Colonic mucosa (tissue), 4 donors: Measurements from ENCODE around the gene PRDX2. TPM values are rescaled to one million over a fixed set of nuclear protein-coding genes. Genes with fewer than 3 reads are reported as not detected.

Experiments
- DNase-seq: peaks from one replicate; pipeline ENCODE4 v3.0.0-alpha.2; 2020
- H3K27ac ChIP-seq: fragments of 200-600 bp; one replicate; pipeline ENCODE4 v1.8.0; 2021
- H3K27me3 ChIP-seq: fragments of 200-600 bp; one replicate; pipeline ENCODE4 v1.8.0; 2021
- H3K36me3 ChIP-seq: fragments of 200-600 bp; one replicate; pipeline ENCODE4 v1.8.0; 2021
- H3K4me1 ChIP-seq: fragments of 200-600 bp; one replicate; pipeline ENCODE4 v1.8.0; 2021; ENCODE audit warnings: mild to moderate bottlenecking
- H3K4me3 ChIP-seq: fragments of 200-600 bp; one replicate; pipeline ENCODE4 v1.8.0; 2021
- H3K9ac ChIP-seq, 2 donors: one replicate each; pipeline ENCODE4 v1.7.0; 2013; ENCODE audit warnings: control low read depth in 2 of 2, low read depth in 2 of 2, low read length in 2 of 2
- H3K9me3 ChIP-seq: fragments of 200-600 bp; one replicate; pipeline ENCODE4 v1.8.0; 2021
- CTCF ChIP-seq: fragments of 200-600 bp; IDR thresholded peaks from one replicate; pipeline ENCODE4 v1.8.0; 2022; ENCODE audit warnings: antibody characterized with exemption, mild to moderate bottlenecking
- intact Hi-C: fragments of 100-400 bp; cut with DNase I; formaldehyde crosslinking; loops from one replicate; pipeline ENCODE4 v1.14.1; 2022
- total RNA-seq, 2 donors: library from RNA; stranded (reverse); fragmentation: NEBNext Ultra II Directional in 1 of 2; extraction: Animal tissue kit (Norgen Biotek cat#: 25700) in 1 of 2; gene quantifications; one replicate each; pipeline ENCODE4 v1.2.1, GENCODE V29; 2021
- donor health status: healthy.
- donor health status: DM: no; HTN: no; CAD: no.
- donor health status: DM: no; HTN: no; CAD: no.

Gene PRDX2
- total RNA-seq, 2 donors from 2014 or later, result 347 to 417 TPM

GRCh38 chr19:12769689-12770088, 31.9 kb downstream of the PRDX2 start:
- intact Hi-C loops, result no loop called here
- DNase-seq, result peak; percentile 59
- no peaks in the 10 kb centered on the region for H3K36me3 ChIP-seq

GRCh38 chr19:12767666-12768065, 33.9 kb downstream of the PRDX2 start:
- Histone ChIP-seq H3K4me1 (no peaks in the 10 kb centered on the region), H3K9ac (no peak overlapping the region), H3K4me3 (no peak overlapping the region), H3K36me3 (no peaks in the 10 kb centered on the region), H3K9me3 (no peaks in the 10 kb centered on the region), H3K27ac (no peak overlapping the region), H3K27me3 (no peaks in the 10 kb centered on the region)
- intact Hi-C loops, result no loop called here
- no peak for DNase-seq
- TF ChIP-seq CTCF, result no peak

More at GRCh38 chr19:12769689-12770088, 31.9 kb downstream of the PRDX2 start:
- TF ChIP-seq CTCF, result no peak
- Histone ChIP-seq H3K4me3 (no peak overlapping the region), H3K27ac (no peak overlapping the region), H3K9ac (no peak overlapping the region), H3K27me3 (no peaks in the 10 kb centered on the region), H3K9me3 (no peaks in the 10 kb centered on the region), H3K4me1 (no peaks in the 10 kb centered on the region)

- no peaks in the 10 kb centered on the region for H3K9me3 ChIP-seq
- no peak overlapping the region for H3K9ac ChIP-seq
- H3K27me3 ChIP-seq, result no peaks in the 10 kb centered on the region
- intact Hi-C loops, result no loop called here
- H3K4me3 ChIP-seq, result no peak overlapping the region
- H3K36me3 ChIP-seq, result no peaks in the 10 kb centered on the region
- H3K27ac ChIP-seq, result no peak overlapping the region
- H3K4me1 ChIP-seq, result no peaks in the 10 kb centered on the region
- no peak for DNase-seq
- no peak for TF ChIP-seq CTCF
Measured at GRCh38 chr19:12767150-12767549, 34.5 kb downstream of the PRDX2 start.

- intact Hi-C loops, result no loop called here
- DNase-seq, result peak; percentile 81
- Histone ChIP-seq H3K9me3 (no peaks in the 10 kb centered on the region), H3K27me3 (no peaks in the 10 kb centered on the region), H3K4me1 (no peaks in the 10 kb centered on the region), H3K36me3 (no peaks in the 10 kb centered on the region), H3K27ac (no peak overlapping the region), H3K9ac (peak overlapping the region in 1 of 2 donors; percentile 24), H3K4me3 (peak overlapping the region; percentile 12)
- TF ChIP-seq CTCF, result peak; percentile 74
Measured at GRCh38 chr19:12766051-12766521, 35.5 kb downstream of the PRDX2 start.

- no peak overlapping the region for H3K9ac ChIP-seq
- intact Hi-C loops, result loop anchor here (5.0 kb wide), 1 partner anchor 33 kb away; no protein-coding TSS in a partner anchor
- no peak for DNase-seq
- no peak overlapping the region for H3K27ac ChIP-seq
- no peaks in the 10 kb centered on the region for H3K36me3 ChIP-seq
- no peak overlapping the region for H3K4me3 ChIP-seq
- no peaks in the 10 kb centered on the region for H3K4me1 ChIP-seq
- no peak for TF ChIP-seq CTCF
- no peaks in the 10 kb centered on the region for H3K9me3 ChIP-seq
- H3K27me3 ChIP-seq, result no peaks in the 10 kb centered on the region
Measured at GRCh38 chr19:12764698-12765097, 36.9 kb downstream of the PRDX2 start.
